Bronchial epithelial cell (primary cell): ENCODE results near the gene SLC47A2. TPM values are rescaled to one million over a fixed set of nuclear protein-coding genes. Genes with fewer than 3 reads are reported as not detected.

Source experiments
- DNase-seq: peaks from one replicate; pipeline ENCODE4 v3.0.0-alpha.2; 2010; ENCODE audit warnings: low read depth
- FAIRE-seq: peaks from 2 replicates; lab custom pipeline; 2011; peaks lifted over from hg19 to GRCh38; lab: Jason Lieb, UNC
- H3K27me3 ChIP-seq: 2 replicates; pipeline ENCODE4 v1.5.1; 2011; ENCODE audit warnings: low read length; ENCODE audit not compliant: control insufficient read depth, insufficient read depth
- H3K36me3 ChIP-seq: 2 replicates; pipeline ENCODE4 v1.5.1; 2011; ENCODE audit warnings: low read length; ENCODE audit not compliant: control insufficient read depth, insufficient read depth
- H3K4me3 ChIP-seq: 2 replicates; pipeline ENCODE4 v1.5.1; 2011; ENCODE audit warnings: mild to moderate bottlenecking, low read depth, low read length, control low read depth
- CTCF ChIP-seq: IDR thresholded peaks from 2 replicates; pipeline ENCODE4 v1.5.1; 2011; ENCODE audit warnings: mild to moderate bottlenecking, moderate library complexity, low read length, control low read depth, inconsistent platforms; ENCODE audit not compliant: insufficient read depth, severe bottlenecking
- total RNA-seq: library from RNA; depleted of rRNA; stranded (reverse); fragments of >200 nt; gene quantifications from 2 replicates; pipeline ENCODE4 v1.2.1, GENCODE V29; 2014

Gene SLC47A2
- total RNA-seq, 1 donor from 2014 or later, result 0.79 TPM

GRCh38 chr17:19727501-19728078 is 11.2 kb upstream of the SLC47A2 start:
- no peaks in the 10 kb centered on the region for H3K27me3 ChIP-seq
- H3K36me3 ChIP-seq, result no peaks in the 10 kb centered on the region
- no peak overlapping the region for H3K4me3 ChIP-seq
- DNase-seq (peak; percentile 85), FAIRE-seq (no peak)
- TF ChIP-seq CTCF, result no peak

GRCh38 chr17:19726631-19727376 is 10.4 kb upstream of the SLC47A2 start:
- Histone ChIP-seq H3K36me3 (no peaks in the 10 kb centered on the region), H3K27me3 (no peaks in the 10 kb centered on the region), H3K4me3 (no peak overlapping the region)
- FAIRE-seq, result no peak
- TF ChIP-seq CTCF, result no peak
- DNase-seq, result no peak

- no peak for TF ChIP-seq CTCF
- no peaks in the 10 kb centered on the region for H3K36me3 ChIP-seq
- H3K27me3 ChIP-seq, result no peaks in the 10 kb centered on the region
- no peak for DNase-seq
- FAIRE-seq, result no peak
- no peak overlapping the region for H3K4me3 ChIP-seq
Observed at GRCh38 chr17:19725486-19725885, 9.1 kb upstream of the SLC47A2 start.

- no peak for TF ChIP-seq CTCF
- Histone ChIP-seq H3K4me3 (no peak overlapping the region), H3K27me3 (no peaks in the 10 kb centered on the region), H3K36me3 (no peaks in the 10 kb centered on the region)
- no peak for FAIRE-seq
- DNase-seq, result peak; percentile 63
Observed at GRCh38 chr17:19724501-19725420, 8.4 kb upstream of the SLC47A2 start.

GRCh38 chr17:19723964-19724363 is 7.6 kb upstream of the SLC47A2 start:
- H3K4me3 ChIP-seq, result no peak overlapping the region
- H3K27me3 ChIP-seq, result no peaks in the 10 kb centered on the region
- no peak for TF ChIP-seq CTCF
- FAIRE-seq (peak; percentile 98), DNase-seq (peak; percentile 92)
- H3K36me3 ChIP-seq, result no peaks in the 10 kb centered on the region
